ENCODE measurements around the gene DEFB110. TPM values are rescaled to one million over a fixed set of nuclear protein-coding genes. Genes with fewer than 3 reads are reported as not detected.

DEFB110 gene
- not detected in 2 replicates for polyA plus RNA-seq

DNA sequence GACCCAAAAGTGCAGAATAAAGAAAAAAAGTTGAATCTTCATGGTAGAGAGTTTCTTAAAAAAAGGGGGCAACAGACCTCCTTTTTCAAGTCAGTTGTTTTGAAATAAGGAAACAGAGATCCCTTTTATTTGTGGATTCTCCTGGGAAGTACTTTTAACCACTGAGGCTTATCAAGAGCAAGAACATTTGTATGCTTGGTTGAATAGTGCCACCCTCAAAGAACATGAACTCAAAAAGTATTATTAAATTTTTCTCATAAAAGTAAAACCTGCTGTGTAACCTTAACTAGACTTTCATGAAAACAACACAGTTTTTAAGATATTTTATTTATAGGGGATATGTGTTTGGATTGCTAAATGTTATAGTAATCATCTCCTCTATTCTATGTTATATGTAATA is at the start of gene DEFB110:
Gene DEFB110 (minus strand): TSS at position 101 of the 400 bp plus-strand sequence. CDS start 59 bp downstream, at position 42.

DNA sequence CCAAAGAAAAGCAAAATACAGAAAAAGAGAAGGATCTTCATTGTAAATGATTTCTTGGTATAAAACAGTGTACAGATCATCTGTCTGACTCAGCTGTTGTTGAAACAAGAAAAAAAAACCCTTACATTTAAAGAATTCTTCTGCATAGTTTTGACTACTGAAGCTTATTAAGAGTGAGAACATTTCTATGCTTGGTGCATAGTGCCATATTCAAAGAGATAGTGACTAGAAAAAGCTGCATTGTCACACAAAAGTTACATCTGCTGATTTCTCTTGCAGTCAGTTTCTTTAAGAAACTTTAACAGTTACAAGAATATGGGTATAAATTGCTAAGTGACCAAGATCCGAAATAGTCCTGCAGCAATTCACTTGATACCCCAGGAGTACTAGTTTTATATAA is 28.0 kb upstream of the DEFB110 start, which contains the start of gene DEFB112:
Gene DEFB112 (minus strand): TSS at position 101 of the 400 bp plus-strand sequence. CDS start 60 bp downstream, at position 41.

DNA sequence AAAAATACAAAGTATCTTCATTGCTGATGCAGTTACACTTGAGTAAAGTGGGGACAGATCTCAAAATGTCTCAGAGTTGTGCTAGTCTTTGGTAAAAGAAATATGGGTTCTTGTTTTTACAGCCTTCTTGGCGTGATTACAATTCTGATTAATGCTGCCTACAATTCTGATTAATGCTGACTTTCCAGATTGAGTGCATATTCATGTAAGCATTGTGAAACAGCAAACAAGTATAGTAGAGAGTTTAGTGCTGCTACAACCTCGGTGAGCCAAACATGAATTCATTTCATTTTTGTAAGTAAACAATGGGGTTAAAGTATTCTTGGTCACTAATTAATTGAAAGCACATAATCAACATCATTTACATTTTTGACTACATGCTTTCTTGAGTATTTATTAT is 52.2 kb downstream of the DEFB110 start, which contains the start of gene DEFB113:
Gene DEFB113 (minus strand): TSS at position 21 of the 400 bp plus-strand sequence. CDS start 0 bp downstream, at position 21.

Other genes starting within 250 kb of the DEFB110 start
- gene PGK2, start 234.7 kb downstream of the DEFB110 start, polyA plus RNA-seq, result not detected in 2 replicates
- gene CRISP1, start 155.5 kb downstream of the DEFB110 start, polyA plus RNA-seq, result not detected in 2 replicates
- gene DEFB114, start 57.8 kb downstream of the DEFB110 start, polyA plus RNA-seq, result not detected in 2 replicates
- not detected in 2 replicates for gene DEFB113, start 52.4 kb downstream of the DEFB110 start, polyA plus RNA-seq
- not detected in 2 replicates for gene DEFB112, start 27.9 kb upstream of the DEFB110 start, polyA plus RNA-seq

All from Purkinje cell (primary cell).